HG02571 (cell line): Measurements from ENCODE around the gene GNE.
"Not testable (repeated sequence)": the region's sequence is repeated elsewhere in the genome, so short reads cannot be mapped to it uniquely, and the experiment has no call there.

ENCODE experiments used
- ATAC-seq: cut with Tn5 transposase; IDR thresholded peaks from one replicate; pipeline ENCODE4 v1.9.1; 2021; ENCODE audit warnings: mild to moderate bottlenecking, moderate library complexity; ENCODE audit not compliant: unreplicated experiment

Gene GNE

DNA sequence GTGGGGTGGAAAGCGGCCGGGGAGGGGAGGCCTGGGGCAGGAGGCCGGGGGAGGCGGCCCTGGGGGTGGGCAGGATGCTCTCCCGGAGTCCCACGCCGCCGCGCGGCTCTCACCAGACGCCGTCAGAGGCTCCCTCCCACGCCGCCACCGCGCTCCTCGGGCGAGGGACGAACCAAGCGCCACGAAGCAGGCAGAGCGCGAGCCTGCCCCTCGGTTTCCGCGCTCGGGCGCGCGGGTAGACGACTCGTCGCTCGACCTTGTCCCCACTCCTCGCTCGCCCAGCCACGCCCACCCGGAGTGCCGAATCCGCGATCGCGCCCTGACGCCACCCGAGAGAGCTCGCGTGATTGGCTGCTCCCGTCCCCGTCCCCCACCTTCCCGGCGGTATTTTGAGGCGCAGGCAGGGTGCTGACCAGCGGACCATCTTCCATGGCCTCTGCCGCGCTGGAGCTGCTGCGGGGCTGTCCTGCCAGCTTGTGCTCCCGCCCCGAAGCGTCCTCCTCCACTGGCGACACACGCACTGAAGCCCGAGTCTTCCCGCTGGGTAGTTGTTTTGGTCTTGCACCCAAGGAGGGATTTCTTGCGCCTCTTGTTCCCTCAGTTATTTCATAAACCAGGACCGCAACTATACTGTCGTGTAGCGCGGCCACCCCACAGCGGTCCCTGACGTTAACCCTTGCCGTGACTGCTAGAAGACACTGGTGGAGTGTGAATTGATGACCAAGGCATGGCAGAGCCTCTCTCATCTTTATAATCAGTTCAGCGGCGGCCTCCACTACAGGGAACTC is at the start of gene GNE:
GNE (minus strand) TSS at position 241 of the 788 bp plus-strand sequence. CDS start 9,093 bp downstream, outside the sequence.
- ATAC-seq, result peak; percentile 90

DNA sequence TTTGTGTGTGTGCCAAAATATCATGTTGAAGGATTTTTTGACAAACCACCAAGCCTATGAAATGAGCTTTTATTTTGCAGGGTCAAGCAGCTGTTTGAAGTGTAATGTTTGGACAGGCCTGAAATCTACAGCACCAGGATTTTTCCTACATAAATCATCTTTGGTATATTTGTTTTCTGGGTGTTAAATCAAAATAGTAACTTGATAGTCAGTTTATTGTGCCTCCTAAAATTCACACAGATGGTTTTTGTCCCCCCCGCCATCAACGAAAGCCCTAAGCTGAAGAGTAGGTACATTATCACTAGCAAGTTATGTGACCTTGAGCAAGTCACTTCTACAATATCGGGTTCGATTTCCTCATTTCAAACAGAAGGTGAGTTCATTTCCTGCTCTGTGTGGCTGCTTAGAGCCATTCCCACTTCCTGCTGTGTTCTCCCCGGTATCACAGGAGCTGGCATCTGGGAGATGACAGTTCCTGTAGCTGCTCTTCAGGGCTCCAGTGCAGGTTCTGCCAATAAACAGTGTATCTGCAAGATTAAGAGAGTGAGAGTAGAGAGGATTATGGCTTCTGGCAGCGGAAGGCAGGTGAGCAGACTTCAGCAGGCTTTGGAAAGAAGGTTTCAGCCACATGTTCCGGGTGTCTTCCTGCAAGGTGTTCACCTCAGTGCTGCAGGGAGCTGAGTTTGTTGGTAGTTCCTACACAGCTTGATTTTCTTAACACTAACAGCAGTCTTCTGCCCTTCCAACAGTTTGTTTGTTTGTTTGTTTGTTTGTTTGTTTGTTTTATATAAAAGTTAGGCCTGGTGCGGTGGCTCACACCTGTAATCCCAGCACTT is 48.4 kb upstream of the GNE start:
- no peak for ATAC-seq

GRCh38 chr9:36304366-36304765 is 46.1 kb upstream of the GNE start:
- not testable (repeated sequence) for ATAC-seq

- no peak for ATAC-seq
Measured at GRCh38 chr9:36301227-36301626, 43.0 kb upstream of the GNE start.

GRCh38 chr9:36298566-36298965 is 40.3 kb upstream of the GNE start:
- ATAC-seq, result no peak

DNA sequence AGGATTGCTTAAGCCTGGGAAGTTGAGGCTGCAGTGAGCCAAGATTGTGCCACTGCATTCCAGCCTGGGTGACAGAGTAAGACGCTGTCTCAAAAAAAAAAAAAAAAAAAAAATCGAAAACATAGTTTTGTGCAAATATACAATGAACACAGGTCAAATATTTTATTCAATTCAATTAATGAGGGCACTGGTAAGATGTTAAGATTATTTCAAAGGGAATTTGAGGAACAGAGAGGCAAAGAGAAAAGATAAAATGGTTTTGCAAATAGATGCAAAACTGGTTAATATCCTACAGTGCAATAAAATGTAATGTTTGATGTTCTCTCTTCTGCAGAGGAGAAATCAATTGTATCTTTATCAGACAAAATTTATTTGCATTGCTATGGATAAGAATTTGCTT is 39.5 kb upstream of the GNE start:
- ATAC-seq, result no peak

GRCh38 chr9:36294996-36295395 is 36.7 kb upstream of the GNE start:
- ATAC-seq, result not testable (repeated sequence)

DNA sequence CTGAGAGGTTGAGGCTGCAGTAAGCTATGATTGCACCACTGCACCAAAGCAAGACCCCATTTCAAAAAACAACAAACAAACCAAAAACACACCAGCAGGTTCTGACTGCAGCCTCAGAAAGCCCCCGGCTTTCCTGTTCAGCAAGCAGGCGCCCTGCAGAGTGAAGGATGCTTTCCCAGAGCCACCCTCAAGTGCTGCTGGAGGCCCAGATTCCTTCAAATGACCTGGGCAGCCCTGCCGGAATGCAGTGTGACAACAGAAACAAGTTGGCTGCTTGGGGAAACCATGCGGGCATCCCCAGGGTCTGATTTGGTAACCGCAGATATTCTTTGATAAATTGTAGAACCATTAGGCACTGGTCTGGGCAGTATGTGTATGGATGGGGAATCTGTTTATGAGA is 35.7 kb upstream of the GNE start:
- ATAC-seq, result no peak

GRCh38 chr9:36293171-36293570 is 34.9 kb upstream of the GNE start:
- ATAC-seq, result no peak

DNA sequence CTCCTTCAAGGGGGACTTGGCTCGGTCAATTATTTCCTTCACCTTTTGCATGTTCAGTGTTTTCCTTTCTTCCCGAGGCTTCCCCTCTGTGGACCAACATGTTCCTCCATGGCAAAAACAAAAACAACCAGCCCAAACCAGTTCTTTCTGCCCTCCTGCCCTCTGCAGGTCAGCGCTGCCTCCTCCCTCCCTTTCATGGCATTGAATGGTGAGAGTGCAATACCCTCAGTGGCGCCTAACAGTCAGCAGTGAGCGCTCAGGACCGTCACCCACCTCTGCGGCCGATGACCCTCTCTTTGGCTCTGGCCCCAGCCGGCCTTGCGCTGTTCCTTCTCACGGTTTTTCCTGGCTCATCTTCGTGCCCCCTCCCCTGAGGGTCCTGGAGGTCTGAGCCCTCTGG is 34.4 kb upstream of the GNE start:
- ATAC-seq, result no peak

GRCh38 chr9:36290996-36291395 is 32.7 kb upstream of the GNE start:
- ATAC-seq, result no peak

GRCh38 chr9:36289836-36290435 is 31.7 kb upstream of the GNE start:
- no peak for ATAC-seq

- no peak for ATAC-seq
Measured at GRCh38 chr9:36288070-36288469, 29.8 kb upstream of the GNE start.

DNA sequence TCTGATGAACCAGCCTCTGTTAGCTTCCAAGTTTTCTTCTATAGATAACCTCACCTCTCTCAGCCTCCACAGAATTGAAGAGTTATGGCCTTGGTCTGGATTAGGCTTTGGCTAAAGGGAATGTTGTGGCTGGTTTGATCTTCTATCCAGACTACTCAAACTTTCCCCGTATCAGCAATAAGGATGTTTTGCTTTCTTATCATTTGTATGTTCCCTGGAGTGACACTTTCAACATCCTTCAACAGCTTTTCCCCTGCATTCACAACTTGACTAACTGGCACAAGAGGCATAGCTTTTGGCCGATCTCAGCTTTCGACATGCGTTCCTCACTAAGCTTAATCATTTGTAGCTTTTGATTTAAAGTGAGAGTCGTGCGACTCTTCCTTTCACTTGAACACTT is 28.1 kb upstream of the GNE start:
- no peak for ATAC-seq

DNA sequence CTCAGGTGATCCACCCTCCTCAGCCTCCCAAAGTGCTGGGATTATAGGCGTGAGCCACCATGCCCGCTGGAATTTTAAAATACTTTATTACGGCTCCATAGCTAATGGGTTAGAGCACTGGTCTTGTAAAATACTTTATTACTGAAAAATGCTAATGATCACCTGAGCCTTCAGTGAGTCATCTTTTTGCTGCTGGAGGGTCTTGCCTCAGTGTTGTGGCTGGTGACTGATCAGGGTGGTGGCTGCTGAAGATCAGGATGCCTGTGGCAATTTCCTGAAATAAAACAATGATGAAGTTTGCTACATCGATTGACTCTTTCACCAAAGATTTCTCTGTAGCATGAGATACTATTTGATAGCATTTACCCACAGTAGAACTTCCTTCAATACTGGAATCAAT is 26.0 kb upstream of the GNE start:
- no peak for ATAC-seq

- no peak for ATAC-seq
Measured at GRCh38 chr9:36282275-36282674, 24.0 kb upstream of the GNE start.

DNA sequence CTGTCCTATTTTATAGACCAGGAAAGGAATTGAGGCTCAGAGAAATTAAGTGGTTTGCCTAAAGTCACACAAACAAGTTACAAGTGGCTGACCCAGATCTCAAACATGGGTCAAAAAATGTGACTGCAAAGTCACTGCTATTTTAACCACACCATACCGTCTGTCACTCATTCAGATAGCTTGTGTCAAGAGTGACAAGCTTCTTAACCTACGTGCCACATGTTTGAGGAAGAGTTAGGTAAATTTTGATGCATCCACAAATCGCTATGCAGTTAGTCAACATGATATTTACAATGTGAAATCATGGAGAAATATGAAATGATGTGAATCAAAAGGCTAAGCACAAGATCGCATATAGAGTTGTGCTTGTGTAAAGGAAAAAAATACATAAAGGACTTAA is 22.7 kb upstream of the GNE start:
- no peak for ATAC-seq

- ATAC-seq, result no peak
Measured at GRCh38 chr9:36278243-36278642, 20.0 kb upstream of the GNE start.

DNA sequence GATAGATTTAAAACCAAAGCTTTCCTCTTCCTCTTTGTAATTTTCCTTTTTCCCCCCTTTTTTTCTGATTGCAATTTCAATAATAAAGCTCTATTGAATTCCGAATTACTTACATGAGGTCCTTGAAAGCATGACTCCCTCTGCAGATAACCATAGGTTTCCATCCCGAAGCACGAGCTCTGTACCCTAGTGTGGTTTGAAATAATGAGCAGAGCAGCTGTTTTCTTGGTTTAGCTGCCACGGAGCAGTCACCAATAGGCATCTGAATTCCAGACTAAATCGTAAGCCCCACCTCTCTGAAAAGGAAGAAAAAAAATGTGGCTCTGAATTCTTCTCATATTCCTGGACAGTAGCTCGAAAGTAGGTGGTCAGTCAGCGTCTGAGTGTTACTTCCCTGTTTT is 18.5 kb upstream of the GNE start:
- no peak for ATAC-seq

- no peak for ATAC-seq
Measured at GRCh38 chr9:36276254-36276653, 18.0 kb upstream of the GNE start.

GRCh38 chr9:36275060-36275459 is 16.8 kb upstream of the GNE start:
- no peak for ATAC-seq

DNA sequence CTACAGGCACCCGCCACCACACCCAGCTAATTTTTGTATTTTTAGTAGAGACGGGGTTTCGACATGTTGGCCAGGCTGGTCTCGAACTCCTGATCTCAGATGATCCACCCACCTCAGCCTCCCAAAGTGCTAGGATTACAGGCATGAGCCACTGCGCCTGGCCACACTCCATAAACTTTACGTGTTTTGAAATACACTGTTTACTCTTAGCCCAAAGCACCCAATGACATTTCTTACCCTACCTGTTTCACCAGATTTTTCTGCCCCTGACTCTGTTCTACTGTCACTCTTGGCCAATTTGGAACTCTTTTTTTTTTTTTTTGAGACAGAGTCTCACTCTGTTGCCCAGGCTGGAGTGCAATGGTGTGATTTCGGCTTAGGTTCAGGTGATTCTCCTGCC is 15.1 kb upstream of the GNE start:
- not testable (repeated sequence) for ATAC-seq
